Cardiac muscle cell (in vitro differentiated cells and primary cell): ENCODE measurements around the gene TUBE1. TPM values are rescaled to one million over a fixed set of nuclear protein-coding genes. Genes with fewer than 3 reads are reported as not detected.
"Not testable (repeated sequence)": the region's sequence is repeated elsewhere in the genome, so short reads cannot be mapped to it uniquely, and the experiment has no call there.

ENCODE experiments used
- DNase-seq, 2 donors: peaks; one replicate each; pipeline versions ENCODE4 v3.0.0 to v3.0.0-alpha.2; 2010 to 2017; ENCODE audit warnings: low read depth in 1 of 2, low spot score in 1 of 2
- H3K27ac ChIP-seq: fragments of 200-600 bp; sonication (generic); 2 replicates; pipeline ENCODE4 v1.5.1; 2016
- H3K27me3 ChIP-seq: fragments of 200-600 bp; sonication (generic); 2 replicates; pipeline ENCODE4 v1.6.0; 2016; ENCODE audit warnings: control low read depth
- H3K36me3 ChIP-seq: fragments of 200-600 bp; sonication (generic); 2 replicates; pipeline ENCODE4 v1.5.1; 2016; ENCODE audit warnings: control low read depth
- H3K4me1 ChIP-seq: fragments of 200-600 bp; sonication (generic); 2 replicates; pipeline ENCODE4 v1.8.1; 2017; ENCODE audit warnings: low read depth, mild to moderate bottlenecking, mixed run types
- H3K4me3 ChIP-seq: fragments of 200-600 bp; sonication (generic); 2 replicates; pipeline ENCODE4 v1.5.1; 2016; ENCODE audit warnings: mild to moderate bottlenecking
- H3K9me3 ChIP-seq: fragments of 200-600 bp; sonication (generic); 2 replicates; pipeline ENCODE4 v1.5.1; 2017; ENCODE audit warnings: low read depth, mild to moderate bottlenecking, control low read depth
- polyA plus RNA-seq: library from polyadenylated mRNA; unstranded; fragments of >200 nt; fragmentation: Nextera tagmentation; extraction: Ambion mirVana; gene quantifications from 2 replicates; pipeline ENCODE4 v1.2.1, GENCODE V29; 2016
- total RNA-seq: library from RNA; depleted of rRNA; stranded (reverse); fragments of >200 nt; gene quantifications from 2 replicates; pipeline ENCODE4 v1.2.3, GENCODE V29; 2016
- TF ChIP-seq, protein P1 (sequence below): IDR thresholded peaks from 2 replicates; pipeline ENCODE4 v1.5.1; 2012; ENCODE audit warnings: low read depth, mild to moderate bottlenecking, low read length

The TUBE1 gene
- total and polyA plus RNA-seq, 2 experiments from 2014 or later, result 22.5 to 42.8 TPM

DNA sequence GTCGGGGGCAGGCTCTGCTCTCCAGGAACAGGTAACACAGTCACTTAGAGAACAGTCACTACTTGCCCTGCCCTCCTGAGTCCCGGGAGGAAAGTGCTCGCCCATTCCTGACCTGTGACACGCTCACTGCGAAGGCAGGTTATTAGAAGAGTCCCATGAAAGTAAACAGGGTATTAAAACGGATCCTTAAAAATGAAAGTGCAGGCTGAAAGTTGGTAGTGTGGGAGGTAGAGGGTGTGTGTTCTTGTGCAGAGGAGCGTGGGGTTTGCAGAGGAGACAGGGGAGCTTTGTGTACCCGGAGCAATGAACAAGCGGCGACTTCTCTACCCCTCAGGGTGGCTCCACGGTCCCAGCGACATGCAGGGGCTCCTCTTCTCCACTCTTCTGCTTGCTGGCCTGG, 33.3 kb downstream of the TUBE1 start, which contains the start of gene CCN6:
TSS of gene CCN6 (plus strand) at position 104 of the 400 bp plus-strand sequence. CDS start at position 358, 254 bp downstream.
- Histone ChIP-seq H3K27ac (no peak within 1 kb of the TSS), H3K9me3 (no peaks in the 10 kb centered on the region), H3K4me1 (no peaks in the 10 kb centered on the region), H3K27me3 (no peaks in the 10 kb centered on the region), H3K36me3 (no peaks in the 10 kb centered on the region), H3K4me3 (no peak within 1 kb of the TSS)
- TF ChIP-seq, protein P1, sequence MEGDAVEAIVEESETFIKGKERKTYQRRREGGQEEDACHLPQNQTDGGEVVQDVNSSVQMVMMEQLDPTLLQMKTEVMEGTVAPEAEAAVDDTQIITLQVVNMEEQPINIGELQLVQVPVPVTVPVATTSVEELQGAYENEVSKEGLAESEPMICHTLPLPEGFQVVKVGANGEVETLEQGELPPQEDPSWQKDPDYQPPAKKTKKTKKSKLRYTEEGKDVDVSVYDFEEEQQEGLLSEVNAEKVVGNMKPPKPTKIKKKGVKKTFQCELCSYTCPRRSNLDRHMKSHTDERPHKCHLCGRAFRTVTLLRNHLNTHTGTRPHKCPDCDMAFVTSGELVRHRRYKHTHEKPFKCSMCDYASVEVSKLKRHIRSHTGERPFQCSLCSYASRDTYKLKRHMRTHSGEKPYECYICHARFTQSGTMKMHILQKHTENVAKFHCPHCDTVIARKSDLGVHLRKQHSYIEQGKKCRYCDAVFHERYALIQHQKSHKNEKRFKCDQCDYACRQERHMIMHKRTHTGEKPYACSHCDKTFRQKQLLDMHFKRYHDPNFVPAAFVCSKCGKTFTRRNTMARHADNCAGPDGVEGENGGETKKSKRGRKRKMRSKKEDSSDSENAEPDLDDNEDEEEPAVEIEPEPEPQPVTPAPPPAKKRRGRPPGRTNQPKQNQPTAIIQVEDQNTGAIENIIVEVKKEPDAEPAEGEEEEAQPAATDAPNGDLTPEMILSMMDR, result no peak
- no peak for DNase-seq

DNA sequence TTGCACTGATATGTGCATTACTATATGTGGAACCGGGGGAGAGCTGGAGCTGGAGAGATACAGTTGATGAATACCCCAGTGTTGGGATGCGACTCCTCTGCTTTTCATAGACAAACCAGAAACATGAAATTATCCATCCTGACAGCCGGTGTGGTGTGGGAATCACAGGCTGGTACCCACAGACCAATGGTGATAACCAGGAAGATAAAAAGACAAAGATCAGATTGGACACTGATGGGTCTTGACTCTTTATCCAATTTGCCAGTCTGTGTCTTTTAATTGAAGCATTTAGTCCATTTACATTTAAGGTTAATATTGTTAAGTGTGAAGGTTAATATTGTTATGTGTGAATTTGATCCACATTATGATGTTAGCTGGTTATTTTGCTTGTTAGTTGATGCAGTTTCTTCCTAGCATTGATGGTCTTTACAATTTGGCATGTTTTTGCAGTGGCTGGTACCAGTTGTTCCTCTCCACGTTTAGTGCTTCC, 36.0 kb downstream of the TUBE1 start:
- not testable (repeated sequence) for H3K9me3 ChIP-seq, H3K4me1 ChIP-seq, H3K4me3 ChIP-seq, H3K36me3 ChIP-seq, H3K27ac ChIP-seq, H3K27me3 ChIP-seq, DNase-seq

DNA sequence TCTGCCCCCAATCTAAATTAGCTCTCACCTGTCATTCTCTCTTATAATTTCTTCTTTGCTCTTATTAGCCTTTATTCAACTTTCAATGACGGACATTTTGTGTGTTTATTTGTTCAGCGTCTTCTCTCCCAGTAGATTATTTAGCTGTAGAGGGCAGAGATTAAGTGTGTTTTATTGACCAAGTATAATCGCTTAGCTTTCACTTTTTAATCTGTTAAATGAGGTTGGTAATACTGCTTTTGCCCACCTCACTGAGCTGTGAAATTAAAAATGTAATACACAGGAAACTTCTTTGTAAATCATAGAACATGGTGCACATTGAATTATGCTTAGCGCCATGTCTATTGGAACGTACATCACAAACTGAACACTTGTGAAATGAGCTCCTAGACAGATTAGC, 36.9 kb downstream of the TUBE1 start:
- H3K27me3 ChIP-seq, result no peaks in the 10 kb centered on the region
- no peaks in the 10 kb centered on the region for H3K36me3 ChIP-seq
- no peak for DNase-seq
- no peaks in the 10 kb centered on the region for H3K4me1 ChIP-seq
- no peak overlapping the region for H3K4me3 ChIP-seq
- TF ChIP-seq, protein P1, result no peak
- no peak overlapping the region for H3K27ac ChIP-seq
- no peaks in the 10 kb centered on the region for H3K9me3 ChIP-seq

DNA sequence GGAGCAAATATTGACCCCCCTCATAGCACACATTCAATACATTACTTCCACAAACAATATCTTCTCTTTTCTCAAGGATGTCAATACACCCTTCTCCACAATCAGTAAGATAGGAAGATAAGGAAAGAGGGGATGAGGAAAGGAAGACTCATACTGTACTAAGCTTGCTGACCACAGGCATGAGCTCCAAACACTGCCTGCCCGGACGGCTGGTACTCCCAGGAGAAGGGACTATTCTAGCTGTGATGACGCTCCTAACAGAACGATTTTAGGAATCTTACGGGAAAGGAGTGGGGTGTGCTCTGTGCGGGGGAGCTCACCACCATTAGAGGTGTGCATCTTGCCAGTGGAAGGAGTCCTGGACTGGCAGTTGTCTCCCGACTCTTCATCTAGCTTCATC, 37.3 kb downstream of the TUBE1 start:
- Histone ChIP-seq H3K9me3 (no peaks in the 10 kb centered on the region), H3K27me3 (no peaks in the 10 kb centered on the region), H3K4me3 (no peak overlapping the region), H3K36me3 (no peaks in the 10 kb centered on the region), H3K27ac (no peak overlapping the region), H3K4me1 (no peaks in the 10 kb centered on the region)
- TF ChIP-seq, protein P1, result no peak
- DNase-seq, result no peak

DNA sequence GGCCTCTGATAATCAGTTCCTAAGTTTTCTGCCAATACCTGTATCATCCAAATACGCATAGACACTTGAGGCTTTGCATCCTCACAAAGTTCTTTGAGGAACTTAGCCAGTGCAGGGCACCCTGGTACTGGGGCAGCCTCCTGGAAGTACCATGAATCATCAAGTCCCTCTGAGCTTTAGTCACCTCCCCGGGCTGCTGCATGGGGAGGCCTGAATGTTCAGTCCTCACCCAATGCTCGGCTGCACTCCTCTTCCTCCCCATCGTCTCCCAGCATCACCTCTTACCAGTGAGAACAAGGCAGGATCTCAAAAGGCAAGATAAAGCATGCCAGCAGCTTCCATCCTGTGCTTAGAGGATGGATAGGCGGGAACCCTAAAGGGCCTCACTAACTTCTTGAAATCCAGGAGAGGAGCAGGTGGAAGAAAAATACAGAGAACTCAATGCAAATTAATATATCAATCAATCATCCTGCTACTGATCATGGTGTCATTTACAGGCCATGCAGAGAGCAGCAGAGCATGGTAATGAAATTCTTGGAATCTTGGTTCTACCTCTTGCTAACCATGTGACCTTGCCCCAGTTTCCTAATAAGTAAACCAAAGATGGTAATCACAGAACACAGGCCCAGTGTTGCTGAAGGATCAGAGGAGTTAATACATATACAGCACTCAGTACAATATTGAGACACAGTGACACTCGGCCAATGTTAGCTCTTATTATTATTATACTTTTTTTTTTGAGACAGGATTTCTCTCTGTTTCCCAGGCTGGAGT, 38.1 kb downstream of the TUBE1 start:
- Histone ChIP-seq H3K36me3 (no peaks in the 10 kb centered on the region), H3K4me1 (no peaks in the 10 kb centered on the region), H3K27me3 (no peaks in the 10 kb centered on the region), H3K27ac (no peak overlapping the region), H3K4me3 (no peak overlapping the region), H3K9me3 (no peaks in the 10 kb centered on the region)
- TF ChIP-seq, protein P1, result no peak
- DNase-seq, result no peak

DNA sequence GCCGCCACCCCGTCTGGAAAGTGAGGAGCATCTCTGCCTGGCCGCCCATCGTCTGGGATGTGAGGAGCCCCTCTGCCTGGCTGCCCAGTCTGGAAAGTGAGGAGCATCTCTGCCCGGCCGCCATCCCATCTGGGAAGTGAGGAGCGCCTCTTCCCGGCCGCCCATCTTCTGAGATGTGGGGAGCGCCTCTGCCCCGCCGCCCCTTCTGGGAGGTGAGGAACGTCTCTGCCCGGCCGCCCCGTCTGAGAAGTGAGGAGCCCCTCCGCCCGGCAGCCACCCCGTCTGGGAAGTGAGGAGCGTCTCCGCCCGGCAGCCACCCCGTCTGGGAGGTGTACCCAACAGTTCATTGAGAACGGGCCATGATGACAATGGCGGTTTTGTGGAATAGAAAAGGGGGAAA, 39.8 kb downstream of the TUBE1 start:
- not testable (repeated sequence) for H3K27ac ChIP-seq, H3K9me3 ChIP-seq, H3K4me1 ChIP-seq, H3K27me3 ChIP-seq, H3K4me3 ChIP-seq, DNase-seq, H3K36me3 ChIP-seq
